ENCODE data around the gene SMIM14.

Gene SMIM14

GRCh38 chr4:39498727-39499020, 140.0 kb downstream of the SMIM14 start:
- Histone ChIP-seq H3K36me3 (ENCODE audit: low read depth) (peaks cover 49% of the 10 kb centered on the region), H3K9me3 (ENCODE audit: severe bottlenecking) (no peaks in the 10 kb centered on the region), H3K27me3 (ENCODE audit: insufficient read depth, poor library complexity, severe bottlenecking) (no peaks in the 10 kb centered on the region), H3K27ac (ENCODE audit: poor library complexity, severe bottlenecking) (no peak overlapping the region), H3K4me3 (ENCODE audit: severe bottlenecking) (no peak overlapping the region), H3K4me1 (ENCODE audit: insufficient read depth, poor library complexity, severe bottlenecking) (peaks cover 10% of the 10 kb centered on the region)
- no peak for TF ChIP-seq CTCF (IDR thresholded peaks at IDR 0.05; ENCODE audit: poor library complexity, severe bottlenecking)
- ATAC-seq (ENCODE audit: low read depth) (no peak), DNase-seq (ENCODE audit: low spot score) (no peak)

- Histone ChIP-seq H3K4me1 (ENCODE audit: insufficient read depth, poor library complexity, severe bottlenecking) (peaks cover 10% of the 10 kb centered on the region), H3K27ac (ENCODE audit: poor library complexity, severe bottlenecking) (no peak overlapping the region), H3K9me3 (ENCODE audit: severe bottlenecking) (no peaks in the 10 kb centered on the region), H3K36me3 (ENCODE audit: low read depth) (peaks cover 43% of the 10 kb centered on the region), H3K27me3 (ENCODE audit: insufficient read depth, poor library complexity, severe bottlenecking) (no peaks in the 10 kb centered on the region), H3K4me3 (ENCODE audit: severe bottlenecking) (no peak overlapping the region)
- DNase-seq (ENCODE audit: low spot score) (no peak), ATAC-seq (ENCODE audit: low read depth) (no peak)
- no peak for TF ChIP-seq CTCF (IDR thresholded peaks at IDR 0.05; ENCODE audit: poor library complexity, severe bottlenecking)
These were observed 140.5 kb downstream of the SMIM14 start for GRCh38 chr4:39497909-39498726.

Measured in RWPE2 (cell line).